Measurements from ENCODE around the gene KLHL18.
"Not testable (repeated sequence)": the region's sequence is repeated elsewhere in the genome, so short reads cannot be mapped to it uniquely, and the experiment has no call there.

KLHL18 gene

GRCh38 chr3:47276558-47276957 is 6.2 kb upstream of the KLHL18 start:
- no peak for DNase-seq

DNA sequence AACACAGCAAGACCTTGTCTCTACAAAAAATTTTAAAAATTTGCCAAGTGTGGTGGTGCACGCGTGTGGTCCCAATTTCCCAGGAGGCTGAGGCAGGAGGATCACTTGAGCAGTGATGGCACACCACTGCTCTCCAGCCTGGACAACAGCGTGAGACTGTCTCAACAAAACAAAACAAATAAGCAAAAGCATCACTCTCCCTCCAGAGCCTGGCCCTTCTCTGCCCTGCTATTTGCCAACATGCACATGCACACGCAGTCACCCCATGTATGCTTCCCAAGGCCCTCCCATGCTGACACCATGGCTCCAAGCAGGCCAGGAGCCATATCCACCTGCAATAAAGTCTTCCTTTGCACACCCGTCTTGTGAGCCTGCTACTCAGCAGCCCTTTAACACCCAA is 2.2 kb upstream of the KLHL18 start:
- no peak for DNase-seq

- DNase-seq, result peak; percentile 29
These were observed 421 bp downstream of the KLHL18 start for GRCh38 chr3:47283193-47283537.

- DNase-seq, result peak; percentile 12
These were observed 1.0 kb downstream of the KLHL18 start for GRCh38 chr3:47283591-47284364.

- no peak for DNase-seq
These were observed 6.5 kb downstream of the KLHL18 start for GRCh38 chr3:47288966-47289910.

DNA sequence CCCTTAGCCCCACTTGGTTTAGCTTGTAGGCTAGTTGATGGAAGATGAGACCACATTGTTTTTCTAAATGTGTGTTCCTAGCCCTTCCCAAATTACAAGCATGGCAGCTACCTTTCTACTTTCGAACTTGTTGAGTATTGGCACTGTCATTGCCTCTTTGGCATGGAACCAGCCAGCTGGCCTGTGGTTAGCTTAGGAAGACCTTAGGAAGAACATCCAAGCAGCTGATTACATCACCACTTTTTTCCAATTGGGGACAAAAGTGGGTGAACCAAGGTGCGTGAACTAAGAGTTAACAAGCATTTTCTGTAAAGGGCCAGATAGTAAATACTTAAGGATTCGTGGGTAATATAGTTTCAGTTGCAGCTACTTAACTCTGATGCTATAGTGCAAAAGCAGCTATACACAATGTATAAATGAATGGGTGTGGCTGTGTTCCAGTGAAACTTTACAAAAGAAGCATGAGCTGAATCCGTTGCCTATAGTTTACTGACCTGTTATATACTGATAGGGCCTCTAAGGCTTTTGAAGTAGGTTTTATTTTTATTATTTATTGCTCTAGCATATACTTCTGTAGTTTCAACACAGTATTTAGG is 8.5 kb downstream of the KLHL18 start:
- no peak for DNase-seq

- not testable (repeated sequence) for DNase-seq
These were observed 9.1 kb downstream of the KLHL18 start for GRCh38 chr3:47291754-47292420.

GRCh38 chr3:47293822-47294221 is 11.1 kb downstream of the KLHL18 start:
- no peak for DNase-seq

DNA sequence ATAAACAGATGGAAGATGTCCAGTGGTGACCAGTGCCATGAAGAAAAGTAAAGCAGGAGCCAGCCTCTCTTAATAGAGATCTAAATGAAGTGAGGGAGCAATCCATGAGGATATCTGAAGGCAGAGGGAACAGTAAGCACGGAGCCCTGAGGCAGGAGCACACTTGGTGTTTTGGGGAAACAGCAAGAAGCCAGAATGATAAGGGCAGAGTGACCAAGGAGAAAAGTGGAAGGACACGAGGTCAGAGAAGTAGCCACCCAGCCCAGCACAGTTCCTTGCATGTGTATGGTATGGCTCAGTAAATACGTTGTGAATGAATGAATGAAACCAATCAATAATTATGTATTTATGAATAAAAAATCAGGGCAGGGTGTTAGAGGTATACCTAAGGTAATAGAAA is 11.6 kb downstream of the KLHL18 start:
- no peak for DNase-seq

DNA sequence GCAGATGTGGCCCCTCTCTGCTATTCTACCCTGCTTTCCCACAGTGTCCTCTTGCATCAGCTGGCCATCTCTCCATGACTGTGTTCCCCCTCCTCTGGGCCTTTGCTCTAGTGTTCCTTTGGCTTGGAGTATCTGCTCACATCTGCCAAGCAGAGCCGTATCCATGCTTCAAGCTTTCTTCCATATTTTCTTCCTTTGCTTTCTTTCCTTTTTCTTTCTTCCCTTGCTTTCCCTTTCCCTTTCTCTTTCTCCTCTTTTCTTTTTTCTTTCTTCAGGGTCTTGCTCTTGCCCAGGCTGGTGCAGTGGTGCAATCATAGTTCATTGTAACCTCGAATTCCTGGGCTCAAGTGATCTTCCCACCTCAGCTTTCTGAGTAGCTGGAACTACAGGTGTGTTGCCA is 12.6 kb downstream of the KLHL18 start:
- DNase-seq, result no peak

GRCh38 chr3:47295976-47296375 is 13.2 kb downstream of the KLHL18 start:
- no peak for DNase-seq

- no peak for DNase-seq
These were observed 14.0 kb downstream of the KLHL18 start for GRCh38 chr3:47296562-47297302.

GRCh38 chr3:47298439-47298838 is 15.7 kb downstream of the KLHL18 start:
- no peak for DNase-seq

DNA sequence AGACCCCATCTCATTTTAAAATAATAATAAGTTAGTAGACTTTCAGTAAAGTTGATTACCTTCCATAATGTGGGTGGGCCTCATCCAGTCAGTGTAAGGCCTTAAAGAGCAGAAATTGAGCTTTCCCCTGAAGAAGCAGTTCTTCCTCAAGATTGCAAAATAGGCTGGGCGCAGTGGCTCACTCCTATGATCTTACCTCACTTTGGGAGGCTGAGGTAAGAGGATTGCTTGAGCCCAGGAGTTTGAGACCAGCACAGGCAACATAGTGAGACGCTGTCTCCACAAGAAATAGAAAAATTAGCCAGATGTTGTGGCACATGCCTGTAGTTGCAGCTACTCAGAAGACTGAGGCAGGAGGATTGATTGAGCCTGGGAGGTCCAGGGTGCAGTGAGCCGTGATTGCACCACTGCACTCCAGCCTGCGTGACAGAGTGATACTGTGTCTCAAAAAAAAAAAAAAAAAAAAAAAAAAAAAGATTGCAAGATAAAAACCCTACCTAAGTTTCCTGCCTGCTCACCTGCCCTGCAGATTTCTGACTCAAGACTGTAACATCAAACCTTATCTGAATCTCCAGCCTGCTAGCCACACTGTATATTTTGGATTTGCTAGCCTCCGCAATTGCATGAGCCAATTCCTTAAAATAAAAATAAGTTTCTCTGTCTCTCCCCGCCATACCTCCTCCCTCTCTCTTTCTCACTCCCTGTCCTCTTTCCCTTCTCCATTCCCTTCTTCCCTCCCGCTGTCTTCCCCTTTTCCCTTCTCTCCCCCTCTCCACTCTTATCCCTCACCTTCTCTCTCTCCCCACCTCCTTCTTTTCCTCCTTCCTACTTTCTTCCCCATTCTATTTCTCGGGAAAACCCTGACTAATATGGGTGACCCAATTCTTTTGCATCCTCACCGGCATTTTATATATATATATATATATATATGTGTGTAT is 16.9 kb downstream of the KLHL18 start:
- no peak for DNase-seq

DNA sequence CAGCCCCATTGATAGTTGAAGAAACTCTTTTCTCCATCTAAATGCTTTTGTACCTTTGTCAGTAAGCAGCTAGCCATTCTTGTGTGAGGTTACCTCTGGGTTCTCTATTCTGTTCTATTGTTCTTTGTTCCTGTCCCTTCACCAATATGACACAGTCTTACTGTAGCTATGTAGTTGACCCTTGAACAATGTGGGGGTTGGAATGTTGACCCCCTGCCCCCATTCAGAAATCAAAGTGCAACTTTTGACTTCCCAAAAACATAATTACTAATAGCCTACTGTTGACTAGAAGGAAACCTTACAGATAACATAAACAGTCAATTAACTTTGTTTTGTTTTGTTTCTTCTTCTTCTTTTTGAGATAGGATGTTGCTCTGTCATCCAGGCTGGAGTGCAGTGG is 18.7 kb downstream of the KLHL18 start:
- no peak for DNase-seq

DNA sequence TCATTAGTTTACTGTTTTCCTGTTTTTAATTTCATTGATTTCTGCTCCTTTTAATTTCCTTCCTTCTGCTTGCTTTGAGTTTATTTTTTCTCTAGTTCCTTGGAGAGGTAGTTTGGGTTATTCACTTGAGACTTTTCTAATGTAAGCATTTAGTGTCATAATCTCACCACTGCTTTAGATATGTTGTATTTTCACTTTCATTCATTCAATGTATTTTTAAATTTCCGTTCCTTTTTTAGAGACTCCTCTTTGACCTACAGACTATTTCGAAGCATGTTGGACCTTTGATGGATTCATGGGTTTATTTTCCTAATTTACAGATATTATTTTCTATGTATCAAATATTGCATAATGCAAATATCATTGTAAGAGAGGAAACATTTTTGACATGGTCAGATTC is 23.3 kb downstream of the KLHL18 start:
- no peak for DNase-seq

DNA sequence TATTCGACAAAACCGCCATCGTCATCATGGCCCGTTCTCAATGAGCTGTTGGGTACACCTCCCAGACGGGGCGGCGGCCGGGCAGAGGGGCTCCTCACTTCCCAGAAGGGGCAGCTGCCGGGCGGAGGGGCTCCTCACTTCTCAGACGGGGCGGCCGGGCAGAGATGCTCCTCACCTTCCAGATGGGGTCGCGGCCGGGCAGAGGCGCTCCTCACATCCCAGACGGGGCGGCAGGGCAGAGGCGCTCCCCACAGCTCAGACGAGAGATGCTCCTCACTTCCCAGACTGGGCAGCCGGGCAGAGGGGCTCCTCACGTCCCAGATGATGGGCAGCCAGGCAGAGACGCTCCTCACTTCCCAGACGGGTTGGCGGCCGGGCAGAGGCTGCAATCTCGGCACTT is 26.5 kb downstream of the KLHL18 start:
- not testable (repeated sequence) for DNase-seq

DNA sequence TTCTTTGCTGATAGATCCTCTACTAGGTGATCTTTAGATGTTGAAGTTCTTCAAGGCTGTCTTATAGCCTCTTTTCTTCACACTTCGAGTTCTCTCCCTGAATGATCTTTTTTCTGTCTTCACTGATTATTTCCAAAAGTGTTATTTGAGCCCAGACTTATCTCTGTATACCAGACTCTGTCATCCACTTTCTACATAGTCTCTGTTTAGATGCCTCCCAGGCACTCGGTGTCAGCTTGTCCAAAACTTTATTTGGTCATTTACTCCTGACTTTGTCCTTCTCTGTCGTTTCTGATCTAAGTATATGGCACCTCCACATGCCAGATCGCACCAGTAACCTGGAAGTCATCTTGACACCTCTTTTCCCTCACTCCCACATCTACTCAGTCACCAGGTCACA is 27.6 kb downstream of the KLHL18 start:
- no peak for DNase-seq

DNA sequence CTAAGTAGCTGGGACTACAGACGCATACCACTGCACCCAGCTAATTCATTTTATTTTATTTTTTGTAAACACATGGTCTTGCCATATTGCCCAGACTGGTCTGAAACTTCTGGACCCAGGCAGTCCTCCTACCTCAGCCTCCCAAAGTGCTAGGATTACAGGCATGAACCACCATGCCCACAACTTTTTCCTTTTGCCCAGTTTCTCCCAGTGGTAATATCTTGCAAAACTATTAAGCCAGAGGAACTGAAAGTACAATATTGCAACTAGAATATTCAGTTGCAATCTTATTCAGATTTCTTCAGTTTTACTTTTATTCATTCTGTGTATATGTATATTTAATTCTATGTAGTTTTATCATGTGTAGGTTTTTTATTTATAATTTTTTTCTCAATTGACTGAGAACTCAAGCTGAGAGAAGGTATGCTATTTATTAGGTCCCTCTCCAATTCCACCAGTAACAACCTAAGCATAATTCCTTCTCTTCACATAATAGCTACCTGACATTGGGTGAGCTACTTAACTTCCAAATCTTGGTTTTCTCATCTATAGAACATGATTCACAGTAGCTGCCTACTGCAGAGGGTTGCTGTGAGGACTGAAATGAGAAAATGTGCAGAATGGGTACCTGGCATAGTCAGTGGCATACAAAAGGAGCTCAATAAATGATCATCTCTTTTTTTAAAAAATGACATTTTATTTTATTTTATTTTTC is 30.8 kb downstream of the KLHL18 start:
- no peak for DNase-seq

- no peak for DNase-seq
These were observed 31.5 kb downstream of the KLHL18 start for GRCh38 chr3:47314056-47314764.
